ENCODE measurements around the gene LRMDA.
"Not testable (repeated sequence)": the region's sequence is repeated elsewhere in the genome, so short reads cannot be mapped to it uniquely, and the experiment has no call there.

LRMDA gene

GRCh38 chr10:76035206-76036110, 604.0 kb downstream of the LRMDA start:
- no peak for DNase-seq (ENCODE audit: low spot score)

GRCh38 chr10:76036111-76036940, 604.9 kb downstream of the LRMDA start:
- FAIRE-seq, result no peak
- peak; percentile 81 for DNase-seq (ENCODE audit: low spot score)

More at GRCh38 chr10:76035206-76036110, 604.0 kb downstream of the LRMDA start:
- no peak for FAIRE-seq

- DNase-seq (ENCODE audit: low spot score) (no peak), FAIRE-seq (no peak)
These were observed 605.5 kb downstream of the LRMDA start for GRCh38 chr10:76036962-76037361.

- DNase-seq (ENCODE audit: low spot score) (no peak), FAIRE-seq (no peak)
These were observed 606.2 kb downstream of the LRMDA start for GRCh38 chr10:76037531-76038155.

- DNase-seq (ENCODE audit: low spot score), result no peak
- FAIRE-seq, result no peak
These were observed 607.3 kb downstream of the LRMDA start for GRCh38 chr10:76038696-76039095.

GRCh38 chr10:76040107-76040829, 608.8 kb downstream of the LRMDA start:
- FAIRE-seq, result no peak
- DNase-seq (ENCODE audit: low spot score), result no peak

GRCh38 chr10:76040830-76041220, 609.4 kb downstream of the LRMDA start:
- DNase-seq (ENCODE audit: low spot score), result no peak
- FAIRE-seq, result no peak

- DNase-seq (ENCODE audit: low spot score), result no peak
- no peak for FAIRE-seq
These were observed 610.1 kb downstream of the LRMDA start for GRCh38 chr10:76041551-76041950.

GRCh38 chr10:76043261-76043660, 611.8 kb downstream of the LRMDA start:
- FAIRE-seq, result no peak
- DNase-seq (ENCODE audit: low spot score), result no peak

GRCh38 chr10:76044751-76045150, 613.3 kb downstream of the LRMDA start:
- DNase-seq (ENCODE audit: low spot score) (no peak), FAIRE-seq (no peak)

- FAIRE-seq (no peak), DNase-seq (ENCODE audit: low spot score) (no peak)
These were observed 613.8 kb downstream of the LRMDA start for GRCh38 chr10:76045174-76045573.

- DNase-seq (ENCODE audit: low spot score), result no peak
- no peak for FAIRE-seq
These were observed 616.1 kb downstream of the LRMDA start for GRCh38 chr10:76047521-76047920.

GRCh38 chr10:76049581-76050290, 618.3 kb downstream of the LRMDA start:
- no peak for FAIRE-seq
- DNase-seq (ENCODE audit: low spot score), result no peak

GRCh38 chr10:76050291-76050625, 618.8 kb downstream of the LRMDA start:
- DNase-seq (ENCODE audit: low spot score), result no peak
- FAIRE-seq, result no peak

- no peak for DNase-seq (ENCODE audit: low spot score)
- no peak for FAIRE-seq
These were observed 619.8 kb downstream of the LRMDA start for GRCh38 chr10:76051007-76051936.

- DNase-seq (ENCODE audit: low spot score) (no peak), FAIRE-seq (no peak)
These were observed 621.5 kb downstream of the LRMDA start for GRCh38 chr10:76052682-76053503.

- no peak for DNase-seq (ENCODE audit: low spot score)
- FAIRE-seq, result peak; percentile 32
These were observed 624.0 kb downstream of the LRMDA start for GRCh38 chr10:76055466-76055865.

GRCh38 chr10:76055963-76056362, 624.5 kb downstream of the LRMDA start:
- no peak for DNase-seq (ENCODE audit: low spot score)
- FAIRE-seq, result no peak

- FAIRE-seq, result peak; percentile 78
- DNase-seq (ENCODE audit: low spot score), result not testable (repeated sequence)
These were observed 629.6 kb downstream of the LRMDA start for GRCh38 chr10:76060993-76061392.

Measured in urothelium cell line (cell line).